HG02623 (cell line): ENCODE measurements around the gene PDCD5.
"Not testable (repeated sequence)": the region's sequence is repeated elsewhere in the genome, so short reads cannot be mapped to it uniquely, and the experiment has no call there.

Experiments used
- ATAC-seq: cut with Tn5 transposase; IDR thresholded peaks from one replicate; pipeline ENCODE4 v1.9.1; 2021; ENCODE audit warnings: moderate library complexity; ENCODE audit not compliant: unreplicated experiment

PDCD5 gene, protein sequence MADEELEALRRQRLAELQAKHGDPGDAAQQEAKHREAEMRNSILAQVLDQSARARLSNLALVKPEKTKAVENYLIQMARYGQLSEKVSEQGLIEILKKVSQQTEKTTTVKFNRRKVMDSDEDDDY

DNA sequence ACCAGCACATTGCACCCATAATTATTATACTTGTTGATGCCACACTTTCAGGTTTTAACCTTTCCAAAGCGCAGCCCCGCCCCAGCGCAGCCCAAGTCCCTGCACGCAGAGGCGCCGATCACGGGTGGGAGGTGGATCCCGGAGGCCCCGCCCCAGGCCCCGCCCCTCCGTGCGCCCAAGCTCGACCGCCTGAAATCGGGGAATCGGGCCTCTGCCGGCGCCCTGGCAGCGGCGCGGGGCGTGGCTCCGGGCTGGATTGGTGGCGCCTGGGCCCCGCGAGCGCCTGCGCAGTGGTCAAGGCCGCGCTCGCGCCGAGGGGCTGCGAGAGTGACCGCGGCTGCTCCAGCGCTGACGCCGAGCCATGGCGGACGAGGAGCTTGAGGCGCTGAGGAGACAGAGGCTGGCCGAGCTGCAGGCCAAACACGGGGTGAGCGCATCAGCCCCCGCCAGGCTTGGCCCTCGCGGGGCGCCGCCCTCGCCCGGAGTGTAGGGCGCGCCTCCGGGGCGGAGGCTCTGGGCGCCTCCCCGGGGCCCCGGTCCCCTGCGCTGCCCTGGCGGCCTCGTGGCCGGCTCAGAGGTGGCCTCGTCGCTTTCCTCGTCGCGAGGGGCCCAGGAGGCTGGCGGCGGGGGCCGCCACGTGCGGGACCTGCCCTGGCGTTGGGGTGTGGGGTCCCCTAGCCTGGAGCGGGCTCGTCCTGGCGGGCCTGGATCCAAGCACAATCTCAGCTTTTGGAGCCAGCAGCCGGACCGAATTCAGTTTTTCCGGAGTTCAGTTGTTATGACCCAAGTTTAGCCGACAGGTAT lies at the start of gene PDCD5:
Gene PDCD5 (plus strand): TSS at position 290 of the 804 bp plus-strand sequence. CDS start 72 bp downstream, at position 362.
- peak; percentile 89 for ATAC-seq

DNA sequence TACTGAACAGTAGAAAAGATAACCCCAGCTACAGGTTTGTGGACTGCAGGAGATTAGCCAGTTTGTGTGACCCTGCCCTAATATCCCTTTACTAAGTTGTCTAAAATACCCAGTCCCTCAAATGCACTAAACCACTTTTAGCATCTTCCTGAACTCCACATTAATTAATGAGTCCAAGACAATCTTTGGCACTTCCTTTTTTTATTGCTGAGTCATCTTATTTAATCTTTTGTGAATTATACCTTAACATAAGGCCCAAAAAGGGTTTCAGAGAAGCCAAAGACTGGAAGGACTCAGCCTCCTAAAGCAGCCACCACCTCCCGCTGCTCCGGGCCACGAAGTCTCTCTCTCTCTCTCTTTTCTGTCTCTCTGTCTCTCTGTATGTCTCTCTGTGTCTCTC lies 48.8 kb upstream of the PDCD5 start:
- no peak for ATAC-seq

DNA sequence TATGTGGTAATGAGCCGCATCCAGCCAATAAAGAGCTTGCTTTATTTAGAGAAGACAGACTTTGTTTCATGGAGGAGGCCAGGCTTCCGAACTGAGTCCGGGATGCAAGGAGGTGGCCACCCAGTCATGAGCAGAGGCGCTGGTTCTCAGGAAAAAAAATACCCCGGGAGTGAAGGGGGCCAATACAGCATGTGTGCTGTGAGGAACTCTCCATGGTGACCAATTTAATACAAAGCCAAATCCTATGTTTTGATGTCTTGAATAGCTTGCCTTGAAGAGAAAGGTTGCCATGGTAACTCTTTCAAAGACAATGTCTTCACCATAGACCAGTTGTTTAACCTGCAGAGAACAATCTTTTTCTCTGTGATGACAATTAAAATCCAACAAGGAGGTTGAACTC lies 43.4 kb upstream of the PDCD5 start:
- ATAC-seq: no peak

DNA sequence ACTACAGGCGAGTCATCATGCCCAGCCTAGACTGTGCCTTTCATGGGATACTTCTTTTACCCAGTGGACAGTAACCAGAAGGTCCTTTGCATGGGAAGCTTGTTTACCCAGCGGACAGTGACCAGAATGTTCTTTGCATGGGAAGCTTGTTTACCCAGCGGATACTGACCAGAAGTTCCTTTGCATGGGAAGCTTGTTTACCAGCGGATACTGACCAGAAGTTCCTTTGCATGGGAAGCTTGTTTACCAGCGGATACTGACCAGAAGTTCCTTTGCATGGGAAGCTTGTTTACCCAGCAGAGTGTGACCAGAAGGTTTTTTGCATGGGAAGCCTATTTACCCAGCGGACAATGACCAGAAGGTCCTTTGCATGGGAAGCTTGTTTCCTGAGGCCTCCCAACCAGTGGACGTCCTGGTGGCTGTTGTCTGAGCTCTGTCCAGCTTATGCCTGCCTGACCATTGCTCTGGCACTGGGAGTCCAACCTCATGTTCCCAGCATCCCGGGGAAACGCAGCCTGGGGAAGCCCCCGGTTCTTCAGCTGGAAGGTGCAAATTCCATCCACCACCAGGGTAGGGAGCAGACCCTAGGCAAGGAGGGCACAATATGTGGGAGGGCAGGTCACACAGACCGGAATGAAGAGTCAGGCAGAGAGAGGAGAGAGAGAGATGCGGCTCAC lies 41.6 kb upstream of the PDCD5 start:
- ATAC-seq: no peak

DNA sequence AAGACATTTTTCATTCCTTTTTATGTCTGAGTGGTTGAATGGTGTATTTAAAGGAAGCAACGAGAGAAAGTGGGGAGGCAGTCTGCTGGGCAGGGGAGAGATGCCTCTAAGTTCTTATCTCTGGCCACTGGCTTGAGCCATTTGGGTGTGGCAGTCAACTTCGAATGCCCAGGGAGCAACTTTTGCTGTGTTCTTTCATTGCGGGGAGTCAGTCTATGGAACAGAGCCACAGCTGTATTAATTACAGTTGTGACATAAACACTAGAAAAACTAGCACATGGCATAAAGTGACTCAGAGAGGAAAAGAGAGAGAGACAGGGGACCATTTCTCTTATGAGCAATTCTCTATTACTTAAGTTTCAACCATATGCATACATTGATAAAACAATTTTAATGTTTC lies 40.4 kb upstream of the PDCD5 start:
- no peak for ATAC-seq

DNA sequence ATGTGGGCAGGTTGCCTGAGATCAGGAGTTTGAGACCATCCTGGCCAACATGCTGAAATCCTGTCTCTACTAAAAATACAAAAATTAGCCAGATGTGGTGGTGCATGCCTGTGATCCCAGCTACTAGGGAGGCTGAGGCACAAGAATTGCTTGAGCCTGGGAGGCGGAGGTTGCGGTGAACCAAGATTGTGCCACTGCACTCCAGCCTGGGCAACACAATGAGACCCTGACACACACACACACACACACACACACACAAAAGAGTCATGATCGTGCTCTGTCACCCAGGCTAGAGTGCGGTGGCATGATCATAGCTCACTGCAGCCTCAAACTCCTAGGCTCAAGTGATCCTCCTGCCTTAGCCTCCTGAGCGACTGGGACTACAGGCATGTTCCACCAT lies 39.6 kb upstream of the PDCD5 start:
- not testable (repeated sequence) for ATAC-seq

DNA sequence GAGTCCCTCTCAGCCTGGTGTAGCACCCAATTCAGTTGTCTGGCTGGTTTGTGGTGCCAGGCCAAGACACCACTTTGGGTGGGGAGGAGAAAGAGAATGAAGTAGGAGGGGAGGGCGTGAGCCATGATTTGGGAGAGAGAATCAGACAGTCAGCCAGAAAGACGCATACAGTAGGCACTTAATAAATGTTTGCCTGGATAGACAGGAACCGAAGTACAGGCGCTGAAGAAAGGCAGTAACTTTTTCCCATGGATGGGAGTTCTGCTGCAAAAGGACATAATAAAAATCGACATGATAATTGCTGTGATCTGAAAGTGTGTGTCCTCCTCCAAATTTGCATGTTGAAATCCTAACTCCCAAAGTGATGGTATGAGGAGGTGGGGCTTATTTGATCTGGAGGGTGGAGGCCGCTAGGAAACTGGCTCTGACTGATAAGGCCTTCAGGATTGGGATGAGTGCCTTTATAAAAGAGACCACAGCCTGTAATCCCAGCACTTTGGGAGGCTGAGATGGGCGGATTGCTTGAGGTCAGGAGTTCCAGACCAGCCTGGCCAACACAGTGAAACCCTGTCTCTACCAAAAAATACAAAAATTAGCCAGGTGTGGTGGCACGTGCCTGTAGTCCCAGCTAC lies 38.4 kb upstream of the PDCD5 start:
- ATAC-seq: no peak

DNA sequence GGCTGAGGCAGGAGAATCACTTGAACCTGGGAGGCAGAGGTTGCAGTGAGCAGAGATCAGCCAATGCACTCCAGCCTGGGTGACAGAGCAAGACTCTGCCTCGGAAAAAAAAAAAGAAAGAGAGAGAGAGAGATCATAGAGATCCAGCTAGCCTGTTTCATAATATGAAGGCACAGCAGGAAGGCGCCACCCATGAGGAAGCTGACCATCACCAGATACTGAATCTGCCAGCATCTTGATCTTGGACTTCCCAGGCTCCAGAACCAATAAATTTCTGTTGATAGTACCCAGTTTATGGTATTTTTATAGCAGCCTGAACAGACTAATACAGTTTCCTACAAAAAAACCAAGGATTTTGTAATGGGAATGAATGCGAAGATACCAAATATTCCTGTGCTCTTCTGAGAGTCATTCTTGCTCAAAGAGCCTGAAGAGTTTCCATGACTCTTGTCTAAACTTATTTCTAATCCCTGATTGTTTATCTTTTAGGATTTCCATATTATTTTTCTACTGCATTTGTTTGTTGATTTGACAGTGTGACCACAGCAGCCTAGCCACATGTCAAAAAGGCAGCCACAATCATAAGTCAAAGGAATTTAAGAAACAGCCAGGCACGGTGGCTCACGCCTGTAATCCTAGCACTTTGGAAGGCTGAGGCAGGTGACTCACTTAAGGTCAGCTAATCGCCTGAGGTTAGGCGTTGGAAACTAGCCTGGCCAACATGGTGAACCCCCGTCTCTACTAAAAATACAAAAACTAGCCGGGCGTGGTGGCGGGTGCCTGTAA lies 37.7 kb upstream of the PDCD5 start:
- no peak for ATAC-seq

DNA sequence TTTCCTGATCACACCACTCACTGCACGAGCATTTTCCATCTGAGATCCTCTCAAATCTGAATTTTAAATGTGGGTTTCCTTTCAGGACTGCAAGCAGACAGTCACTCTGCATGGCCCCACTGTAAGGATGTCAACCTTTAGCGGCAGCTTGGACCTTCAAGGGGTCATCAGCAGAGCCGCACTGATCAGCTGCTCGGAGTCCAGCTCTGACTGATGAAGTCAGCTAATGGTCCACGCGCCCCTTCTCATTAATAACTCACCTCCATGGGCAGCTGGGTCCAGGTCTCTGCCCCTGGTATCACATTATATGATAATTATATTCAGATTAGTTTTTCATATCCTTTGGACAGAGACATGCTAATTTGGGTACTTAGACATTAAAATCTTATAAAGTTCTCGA lies 36.1 kb upstream of the PDCD5 start:
- no peak for ATAC-seq

DNA sequence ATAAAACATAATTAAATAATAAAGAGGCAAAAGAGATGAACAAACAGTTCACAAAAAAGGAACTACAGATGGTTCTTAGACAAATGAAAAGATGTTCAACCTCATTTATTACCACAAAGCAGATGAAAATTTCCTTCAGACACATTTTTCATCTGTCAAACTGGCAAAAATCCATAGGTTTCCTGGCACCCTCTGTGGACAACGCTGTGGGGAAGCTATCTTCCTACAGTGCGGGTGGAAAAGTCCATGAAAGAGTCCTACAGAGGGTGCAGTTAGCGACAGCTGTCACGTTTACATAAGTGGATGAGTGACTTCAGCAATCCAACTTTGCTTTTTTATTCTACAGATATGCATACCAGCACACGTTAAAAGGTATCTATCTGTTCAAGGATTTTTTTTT lies 30.3 kb upstream of the PDCD5 start:
- no peak for ATAC-seq

DNA sequence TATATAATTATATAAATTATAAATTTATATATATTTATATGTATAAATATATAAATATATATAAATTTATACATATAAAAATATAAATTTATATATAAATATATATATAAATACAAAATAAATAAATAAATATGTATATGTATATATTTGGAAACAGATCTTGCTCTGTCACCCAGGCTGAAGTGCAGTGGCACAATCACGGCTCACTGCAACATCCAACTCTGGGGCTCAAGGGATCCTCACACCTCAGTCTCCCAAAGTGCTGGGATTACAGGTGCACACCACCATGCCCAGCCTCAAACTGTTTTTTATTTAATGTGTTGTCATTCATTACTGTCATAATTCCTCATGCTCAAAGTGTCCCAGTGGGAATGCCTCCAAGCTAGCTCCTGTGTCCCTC lies 25.2 kb upstream of the PDCD5 start:
- ATAC-seq: no peak

DNA sequence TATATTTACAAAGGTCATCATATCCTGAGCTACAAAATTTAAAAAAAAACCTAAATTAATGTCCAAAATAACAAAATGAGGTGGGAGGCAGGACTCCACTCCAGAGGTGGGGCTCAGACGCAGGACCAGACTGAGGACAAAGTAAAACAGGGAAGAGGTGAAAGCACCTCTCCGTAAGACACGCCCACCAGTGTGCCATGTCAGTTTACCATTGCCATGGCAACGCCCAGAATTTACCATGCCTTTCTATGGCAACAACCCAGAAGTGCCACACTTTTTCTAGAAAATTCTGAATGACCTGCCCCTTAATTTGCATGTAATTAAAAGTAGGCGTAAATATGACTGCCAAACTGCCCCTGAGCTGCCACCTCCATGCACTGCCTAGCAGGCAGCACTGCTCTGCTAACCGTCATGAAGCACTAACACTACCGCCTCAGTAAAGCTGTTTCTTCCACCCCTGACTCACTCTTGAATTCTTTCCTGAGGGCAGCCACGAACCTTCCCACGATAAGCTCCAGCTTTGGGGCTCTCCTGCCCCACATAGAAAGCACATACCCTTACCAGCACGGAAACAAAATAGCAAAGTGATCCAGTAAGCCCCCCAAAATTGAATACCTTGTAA lies 22.3 kb upstream of the PDCD5 start:
- no peak for ATAC-seq

DNA sequence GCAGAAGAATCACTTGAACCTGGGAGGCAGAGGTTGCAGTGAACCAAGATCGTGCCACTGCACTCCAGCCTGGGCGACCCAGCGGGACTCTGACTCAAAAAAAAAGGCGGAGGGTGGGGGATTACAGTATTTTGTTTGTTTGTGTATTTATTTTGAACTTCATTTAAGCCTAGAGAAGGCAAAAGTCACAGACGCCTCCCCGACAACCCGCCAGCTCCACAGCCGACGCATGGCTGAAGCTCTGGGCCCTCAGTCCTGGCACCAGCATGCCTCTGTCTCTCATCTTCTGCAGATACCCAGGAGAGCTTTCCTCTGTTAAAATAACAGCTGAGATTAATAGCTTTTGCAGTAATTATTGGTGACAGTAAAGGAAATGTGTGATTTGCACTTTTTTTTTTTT lies 17.2 kb upstream of the PDCD5 start:
- ATAC-seq: no peak

DNA sequence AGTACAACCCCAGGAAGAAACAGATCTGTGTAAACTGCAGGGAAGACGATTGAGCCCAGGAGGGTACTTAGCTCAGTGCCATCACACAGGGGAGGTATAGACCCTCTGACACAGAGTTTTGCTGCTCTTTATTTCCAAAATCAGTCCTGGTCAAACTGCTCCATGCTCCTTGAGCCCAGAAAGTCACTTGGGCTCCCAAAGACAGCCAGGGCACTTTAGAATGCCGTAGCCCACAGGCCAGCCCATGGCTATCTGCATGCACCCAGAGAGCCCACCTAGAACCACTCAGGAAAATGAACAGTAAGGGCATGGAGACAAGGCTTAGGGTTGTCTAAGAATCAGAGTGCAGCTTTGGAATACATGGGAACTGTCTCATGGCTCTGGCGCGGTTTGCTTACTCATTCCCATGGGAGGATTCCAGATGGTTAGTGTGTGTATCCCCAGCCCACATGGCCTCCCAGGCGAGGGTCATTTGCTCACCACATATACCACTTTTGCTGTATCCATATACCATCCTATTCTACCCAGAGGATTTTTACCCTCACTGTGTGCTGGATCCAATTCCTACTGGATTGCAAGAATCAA lies 14.7 kb upstream of the PDCD5 start:
- ATAC-seq: no peak

DNA sequence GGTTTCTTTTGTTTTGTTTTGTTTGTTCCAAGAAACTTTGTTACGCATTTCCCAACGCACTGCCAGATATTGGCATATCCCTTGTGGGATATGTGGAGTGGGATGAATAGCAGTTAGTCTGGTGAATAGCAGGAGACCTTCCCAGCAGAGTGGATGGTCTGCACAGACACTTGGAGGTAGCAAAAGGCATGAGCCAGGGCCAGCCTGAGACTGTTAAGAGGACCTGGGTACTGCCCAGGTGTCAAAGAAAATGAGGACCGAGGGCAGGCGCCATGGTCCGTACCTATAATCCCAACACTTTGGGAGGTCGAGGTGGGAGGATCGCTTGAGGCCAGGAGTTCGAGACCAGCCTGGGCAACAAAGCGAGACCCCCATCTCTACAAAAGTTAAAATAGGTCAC lies 13.5 kb upstream of the PDCD5 start:
- ATAC-seq: no peak

DNA sequence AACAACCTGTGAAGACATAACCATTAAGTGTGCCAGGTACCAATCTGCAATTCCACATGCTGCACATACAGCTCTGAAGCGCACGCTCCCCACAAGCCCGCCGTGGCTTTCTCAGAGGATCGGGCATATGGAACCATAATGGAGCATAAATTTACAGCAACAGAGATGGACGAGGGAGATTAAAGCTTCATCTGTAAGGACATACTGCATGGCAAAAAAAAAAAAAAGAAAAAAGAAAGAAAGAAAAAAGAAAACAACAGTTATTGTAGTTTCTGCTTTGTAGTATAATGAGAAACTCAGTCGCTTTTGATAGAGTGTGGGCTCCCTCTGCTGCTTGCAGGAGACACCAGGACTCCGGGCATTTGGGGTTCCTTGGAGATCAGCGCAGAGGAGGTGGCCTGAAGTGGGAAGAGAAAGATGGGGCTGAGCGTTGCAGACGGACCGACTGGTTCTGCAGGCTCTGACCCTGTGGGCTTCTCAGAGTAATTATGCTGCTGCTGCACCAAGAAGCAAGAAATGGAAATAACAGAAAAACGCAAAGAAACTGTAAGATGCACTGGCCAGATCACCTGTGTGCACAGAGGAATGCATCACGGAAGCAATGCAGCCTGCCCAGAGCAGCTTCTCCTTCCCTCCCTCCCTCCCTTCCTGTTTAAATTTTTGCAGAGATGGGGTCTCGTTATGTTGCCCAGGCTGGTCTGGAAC lies 10.8 kb upstream of the PDCD5 start:
- ATAC-seq: no peak

DNA sequence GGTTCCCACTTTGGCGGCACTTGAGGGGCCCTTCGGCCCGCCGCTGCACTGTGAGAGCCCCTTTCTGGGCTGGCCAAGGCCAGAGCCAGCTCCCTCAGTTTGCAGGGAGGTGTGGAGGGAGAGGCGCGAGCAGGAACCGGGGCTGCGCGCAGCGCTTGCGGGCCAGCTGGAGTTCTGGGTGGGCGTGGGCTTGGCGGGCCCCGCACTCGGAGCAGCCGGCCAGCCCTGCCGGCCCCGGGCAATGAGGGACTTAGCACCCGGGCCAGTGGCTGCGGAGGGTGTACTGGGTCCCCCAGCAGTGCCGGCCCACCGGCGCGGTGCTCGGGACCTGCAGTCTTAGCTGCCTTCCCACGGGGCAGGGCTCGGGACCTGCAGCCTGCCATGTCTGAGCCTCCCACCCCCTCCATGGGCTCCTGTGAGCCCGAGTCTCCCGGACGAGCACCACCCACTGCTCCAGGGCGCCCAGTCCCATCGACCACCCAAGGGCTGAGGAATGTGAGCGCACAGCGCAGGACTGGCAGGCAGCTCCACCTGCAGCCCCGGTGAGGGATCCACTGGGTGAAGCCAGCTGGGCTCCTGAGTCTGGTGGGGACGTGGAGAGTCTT lies 9.4 kb upstream of the PDCD5 start:
- not testable (repeated sequence) for ATAC-seq

DNA sequence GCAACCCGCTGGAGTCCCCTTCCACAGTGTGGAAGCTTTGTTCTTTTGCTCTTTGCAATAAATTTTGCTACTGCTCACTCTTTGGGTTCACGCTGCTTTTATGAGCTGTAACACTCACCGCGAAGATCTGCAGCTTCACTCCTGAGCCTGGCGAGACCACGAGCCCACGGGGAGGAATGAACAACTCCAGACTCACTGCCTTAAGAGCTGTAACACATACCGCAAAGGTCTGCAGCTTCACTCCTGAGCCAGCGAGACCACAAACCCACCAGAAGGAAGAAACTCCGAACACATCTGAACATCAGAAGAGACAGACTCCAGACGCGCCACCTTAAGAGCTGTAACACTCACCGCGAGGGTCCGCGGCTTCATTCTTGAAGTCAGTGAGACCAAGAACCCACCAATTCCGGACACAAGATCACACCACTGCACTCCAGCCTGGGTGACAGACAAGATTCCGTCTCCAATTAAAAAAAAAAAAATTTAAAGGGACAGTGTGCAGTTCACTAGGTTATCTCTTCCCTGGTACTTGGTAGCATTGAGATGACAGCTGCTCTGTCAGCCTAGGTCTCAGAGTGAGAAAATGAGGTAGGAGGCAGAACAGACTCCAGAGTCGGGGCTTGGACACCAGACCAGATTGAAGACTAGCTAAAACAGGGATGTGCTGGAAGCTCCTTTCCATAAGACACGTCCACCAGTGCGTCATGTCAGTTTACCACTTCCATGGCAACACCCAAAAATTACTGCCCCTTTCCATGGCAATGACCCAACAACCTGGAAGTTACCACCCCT lies 8.1 kb upstream of the PDCD5 start:
- ATAC-seq: not testable (repeated sequence)

DNA sequence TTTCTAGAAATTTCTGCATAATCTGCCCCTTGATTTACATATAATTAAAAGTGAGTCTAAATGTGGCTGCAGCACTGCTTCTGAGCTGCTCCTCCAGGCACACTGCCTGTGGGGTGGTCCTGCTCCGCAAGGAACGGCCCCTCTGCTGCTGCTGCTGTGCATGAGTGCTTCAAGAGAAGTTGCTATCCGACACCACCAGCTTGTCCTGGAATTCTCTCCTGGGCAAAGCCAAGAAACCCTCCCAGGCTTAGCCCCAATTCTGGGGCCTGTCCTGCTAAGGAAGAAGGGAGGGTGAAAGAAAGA lies 7.5 kb upstream of the PDCD5 start:
- no peak for ATAC-seq
